PFSK-1 (cell line): ENCODE measurements around the gene TNFSF4.

Experiments used
- FOXP2 ChIP-seq: optimal IDR thresholded peaks from 2 replicates; pipeline ENCODE3; 2011; ENCODE audit warnings: borderline replicate concordance, control low read depth, inconsistent platforms; ENCODE audit not compliant: insufficient read depth; ENCODE audit errors: extremely low read length, extremely low read depth
- POLR2AphosphoS5 ChIP-seq: IDR thresholded peaks from 2 replicates; pipeline ENCODE4 v1.6.1; 2012; ENCODE audit warnings: low read depth, mild to moderate bottlenecking, control low read depth, low read length, moderate library complexity
- SIN3A ChIP-seq: IDR thresholded peaks from 2 replicates; pipeline ENCODE4 v1.6.1; 2012; ENCODE audit warnings: mild to moderate bottlenecking, low read length, moderate library complexity, borderline replicate concordance; ENCODE audit not compliant: insufficient read depth
- TAF1 ChIP-seq: IDR thresholded peaks from 2 replicates; pipeline ENCODE4 v1.6.1; 2012; ENCODE audit warnings: low read length, control low read depth, borderline replicate concordance; ENCODE audit not compliant: insufficient read depth
- TF ChIP-seq, protein P1 (sequence below), 2 experiments: IDR thresholded peaks; 2 replicates each; pipeline versions ENCODE4 v1.6.1 to v1.8.0; 2011 to 2012; ENCODE audit warnings: low read depth in 2 of 2, low read length in 2 of 2, control low read depth in 1 of 2, inconsistent platforms in 1 of 2, mild to moderate bottlenecking in 1 of 2, moderate library complexity in 1 of 2; ENCODE audit not compliant: insufficient read depth in 1 of 2

TNFSF4 gene

DNA sequence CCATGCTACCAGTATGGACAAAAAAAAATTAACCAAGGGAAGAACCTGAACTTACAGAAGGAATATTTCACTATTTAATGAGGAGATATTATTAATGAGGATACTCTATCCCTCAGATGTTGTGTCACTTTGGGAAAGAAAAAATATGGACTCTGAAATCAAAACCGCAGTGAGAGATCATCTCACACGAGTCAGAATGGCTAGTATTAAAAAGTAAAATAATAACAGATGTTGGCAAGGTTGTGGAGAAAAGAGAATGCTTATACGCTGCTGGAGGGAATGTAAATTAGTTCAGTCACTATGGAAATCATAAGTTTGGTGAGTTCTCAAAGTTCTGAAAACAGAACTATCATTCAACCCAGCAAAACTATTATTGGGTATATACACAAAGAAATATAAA is 30.9 kb downstream of the TNFSF4 start:
- TF ChIP-seq FOXP2 (no peak), POLR2AphosphoS5 (no peak), TAF1 (no peak), SIN3A (no peak)
- TF ChIP-seq, protein P1, sequence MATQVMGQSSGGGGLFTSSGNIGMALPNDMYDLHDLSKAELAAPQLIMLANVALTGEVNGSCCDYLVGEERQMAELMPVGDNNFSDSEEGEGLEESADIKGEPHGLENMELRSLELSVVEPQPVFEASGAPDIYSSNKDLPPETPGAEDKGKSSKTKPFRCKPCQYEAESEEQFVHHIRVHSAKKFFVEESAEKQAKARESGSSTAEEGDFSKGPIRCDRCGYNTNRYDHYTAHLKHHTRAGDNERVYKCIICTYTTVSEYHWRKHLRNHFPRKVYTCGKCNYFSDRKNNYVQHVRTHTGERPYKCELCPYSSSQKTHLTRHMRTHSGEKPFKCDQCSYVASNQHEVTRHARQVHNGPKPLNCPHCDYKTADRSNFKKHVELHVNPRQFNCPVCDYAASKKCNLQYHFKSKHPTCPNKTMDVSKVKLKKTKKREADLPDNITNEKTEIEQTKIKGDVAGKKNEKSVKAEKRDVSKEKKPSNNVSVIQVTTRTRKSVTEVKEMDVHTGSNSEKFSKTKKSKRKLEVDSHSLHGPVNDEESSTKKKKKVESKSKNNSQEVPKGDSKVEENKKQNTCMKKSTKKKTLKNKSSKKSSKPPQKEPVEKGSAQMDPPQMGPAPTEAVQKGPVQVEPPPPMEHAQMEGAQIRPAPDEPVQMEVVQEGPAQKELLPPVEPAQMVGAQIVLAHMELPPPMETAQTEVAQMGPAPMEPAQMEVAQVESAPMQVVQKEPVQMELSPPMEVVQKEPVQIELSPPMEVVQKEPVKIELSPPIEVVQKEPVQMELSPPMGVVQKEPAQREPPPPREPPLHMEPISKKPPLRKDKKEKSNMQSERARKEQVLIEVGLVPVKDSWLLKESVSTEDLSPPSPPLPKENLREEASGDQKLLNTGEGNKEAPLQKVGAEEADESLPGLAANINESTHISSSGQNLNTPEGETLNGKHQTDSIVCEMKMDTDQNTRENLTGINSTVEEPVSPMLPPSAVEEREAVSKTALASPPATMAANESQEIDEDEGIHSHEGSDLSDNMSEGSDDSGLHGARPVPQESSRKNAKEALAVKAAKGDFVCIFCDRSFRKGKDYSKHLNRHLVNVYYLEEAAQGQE (IDR thresholded peaks at IDR 0.05; ENCODE audit: insufficient read depth in 1 of 2, low read depth in 2 of 2, low read length in 2 of 2) = no peak

DNA sequence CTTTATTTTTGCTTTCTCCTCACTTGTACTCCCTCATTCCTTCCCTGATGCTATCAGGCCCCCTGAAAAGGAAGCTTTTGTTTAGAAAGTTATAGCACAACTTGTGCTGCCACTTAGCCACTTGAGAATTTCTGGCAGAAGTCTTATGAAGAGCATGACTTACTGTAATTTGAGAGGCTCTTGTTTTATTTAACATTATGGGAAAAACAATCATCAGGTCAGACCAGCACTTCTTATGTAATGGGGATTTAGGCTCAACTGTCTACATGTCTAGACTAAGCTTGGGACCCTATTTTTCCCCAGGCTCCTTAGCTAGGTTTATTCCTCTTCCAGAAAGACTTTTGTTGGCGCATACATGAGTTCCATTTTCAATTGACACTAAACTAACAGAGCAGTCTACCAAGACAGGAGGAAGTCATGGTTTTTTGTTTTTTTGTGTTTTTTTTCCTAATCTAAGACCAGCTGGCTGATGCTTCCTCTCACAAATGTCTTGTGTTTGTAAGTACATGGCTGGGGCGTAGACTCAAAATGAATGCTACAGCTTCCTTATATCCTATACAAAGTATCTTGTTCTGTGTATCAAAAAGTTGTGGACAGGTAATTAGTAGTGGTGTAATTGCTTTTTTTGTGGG is 31.5 kb downstream of the TNFSF4 start:
- TF ChIP-seq FOXP2 (no peak), SIN3A (no peak), TAF1 (no peak), POLR2AphosphoS5 (no peak)
- TF ChIP-seq, protein P1 (IDR thresholded peaks at IDR 0.05; ENCODE audit: insufficient read depth in 1 of 2, low read depth in 2 of 2, low read length in 2 of 2) = no peak

DNA sequence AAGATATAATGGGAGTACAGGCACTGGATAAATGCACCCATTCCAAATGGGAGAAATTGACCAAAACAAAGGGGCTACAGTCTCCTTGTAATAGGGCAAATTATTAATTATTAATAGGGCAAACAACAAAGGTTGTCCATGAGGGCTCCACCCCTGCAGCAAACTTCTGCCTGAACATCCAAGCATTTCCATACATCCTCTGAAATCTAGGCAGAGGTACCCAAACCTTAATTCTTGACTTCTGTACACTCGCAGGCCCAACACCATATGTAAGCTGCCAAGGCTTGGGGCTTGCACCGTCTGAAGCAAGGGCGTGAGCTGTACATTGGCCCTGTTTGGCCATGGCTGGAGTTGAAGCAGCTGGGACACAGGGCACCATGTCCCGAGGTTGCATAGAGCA is 33.7 kb downstream of the TNFSF4 start:
- TF ChIP-seq, protein P1 (IDR thresholded peaks at IDR 0.05; ENCODE audit: insufficient read depth in 1 of 2, low read depth in 2 of 2, low read length in 2 of 2) = no peak
- TF ChIP-seq POLR2AphosphoS5 (no peak), FOXP2 (no peak), TAF1 (no peak), SIN3A (no peak)

DNA sequence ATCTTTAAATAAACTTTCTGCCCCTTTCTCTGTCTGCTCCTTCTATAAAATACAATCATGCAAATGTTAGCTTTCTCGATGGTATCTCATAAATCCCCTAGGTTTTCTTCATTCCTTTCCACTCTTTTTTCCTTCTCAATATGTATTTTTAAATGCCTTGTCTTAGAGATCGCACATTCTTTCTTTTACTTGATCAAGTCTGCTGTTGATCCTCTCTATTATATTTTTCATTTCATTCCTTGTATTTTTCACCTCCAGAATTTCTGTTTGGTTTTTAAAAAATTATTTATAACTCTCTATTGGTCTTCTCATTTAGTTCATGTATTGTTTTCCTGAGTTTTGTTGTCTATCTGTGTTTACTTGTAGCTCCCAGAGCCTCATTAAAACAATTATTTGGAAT is 36.0 kb downstream of the TNFSF4 start:
- no peak for TF ChIP-seq FOXP2
- TF ChIP-seq, protein P1 (IDR thresholded peaks at IDR 0.05; ENCODE audit: insufficient read depth in 1 of 2, low read depth in 2 of 2, low read length in 2 of 2) = no peak

DNA sequence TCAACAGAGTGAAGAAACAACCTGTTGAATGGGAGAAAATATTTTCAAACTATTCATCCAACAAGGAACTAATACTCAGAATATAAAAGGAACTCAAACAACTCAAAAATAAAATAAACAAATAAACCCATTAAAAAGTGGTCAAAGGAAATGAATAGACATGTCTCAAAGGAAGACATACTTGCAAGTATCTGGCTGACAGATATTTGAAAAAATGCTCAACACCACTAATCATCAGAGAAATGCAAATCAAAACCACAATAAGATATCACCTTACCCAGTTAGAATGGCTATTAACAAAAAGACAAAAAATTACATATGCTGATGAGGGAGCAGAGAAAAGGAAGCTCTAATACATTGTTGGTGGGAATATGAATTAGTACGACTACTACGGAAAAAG is 38.2 kb downstream of the TNFSF4 start:
- TF ChIP-seq FOXP2 (no peak), TAF1 (no peak), SIN3A (no peak), POLR2AphosphoS5 (no peak)
- TF ChIP-seq, protein P1 (IDR thresholded peaks at IDR 0.05; ENCODE audit: insufficient read depth in 1 of 2, low read depth in 2 of 2, low read length in 2 of 2) = no peak
